Osteoblast (primary cell): Measurements from ENCODE around the gene POLR2A. TPM values are rescaled to one million over a fixed set of nuclear protein-coding genes. Genes with fewer than 3 reads are reported as not detected.

ENCODE experiments used
- DNase-seq: peaks from one replicate; pipeline ENCODE4 v3.0.0; 2011; ENCODE audit warnings: low spot score, mixed read lengths; ENCODE audit not compliant: insufficient read length; ENCODE audit errors: missing footprints
- H2AFZ ChIP-seq: 2 replicates; pipeline ENCODE4 v1.6.0; 2011; ENCODE audit warnings: mild to moderate bottlenecking, low read length
- H3K27ac ChIP-seq: 2 replicates; pipeline ENCODE4 v1.5.1; 2011; ENCODE audit warnings: mild to moderate bottlenecking, low read depth, low read length, moderate library complexity
- H3K27me3 ChIP-seq: 2 replicates; pipeline ENCODE4 v1.6.0; 2012; ENCODE audit warnings: mild to moderate bottlenecking, control low read depth, inconsistent platforms, low read length, moderate library complexity; ENCODE audit not compliant: insufficient read depth
- H3K36me3 ChIP-seq: 2 replicates; pipeline ENCODE4 v1.5.1; 2011; ENCODE audit warnings: mild to moderate bottlenecking, low read length, control low read depth, moderate library complexity; ENCODE audit not compliant: insufficient read depth
- H3K4me1 ChIP-seq: 2 replicates; pipeline ENCODE4 v1.5.1; 2011; ENCODE audit warnings: mild to moderate bottlenecking, low read length, control low read depth, moderate library complexity; ENCODE audit not compliant: insufficient read depth
- H3K4me2 ChIP-seq: 2 replicates; pipeline ENCODE4 v1.6.0; 2011; ENCODE audit warnings: mild to moderate bottlenecking, low read length; ENCODE audit not compliant: insufficient read depth
- H3K4me3 ChIP-seq: fragments of 200-600 bp; sonication (generic); 3 replicates; pipeline ENCODE4 v1.5.1; 2012; ENCODE audit warnings: mild to moderate bottlenecking, low read length, inconsistent platforms; ENCODE audit not compliant: insufficient read depth
- H3K79me2 ChIP-seq: 2 replicates; pipeline ENCODE4 v1.6.0; 2012; ENCODE audit warnings: mild to moderate bottlenecking, low read length, control low read depth, inconsistent platforms; ENCODE audit not compliant: insufficient read depth
- H3K9me3 ChIP-seq: 2 replicates; pipeline ENCODE4 v1.5.1; 2011; ENCODE audit warnings: low read depth, low read length, control low read depth
- H4K20me1 ChIP-seq: 2 replicates; pipeline ENCODE4 v1.6.0; 2012; ENCODE audit warnings: mild to moderate bottlenecking, low read length, control low read depth; ENCODE audit not compliant: insufficient read depth
- total RNA-seq: library from RNA; depleted of rRNA; stranded (reverse); fragments of >200 nt; gene quantifications from 2 replicates; pipeline ENCODE4 v1.2.3, GENCODE V29; 2012
- TF ChIP-seq, protein P1 (sequence below): IDR thresholded peaks from 2 replicates; pipeline ENCODE4 v1.5.1; 2011; ENCODE audit warnings: mild to moderate bottlenecking, low read depth, low read length, moderate library complexity; ENCODE audit errors: extremely low read depth

POLR2A gene
- total RNA-seq, 1 donor, result 95.9 TPM

DNA sequence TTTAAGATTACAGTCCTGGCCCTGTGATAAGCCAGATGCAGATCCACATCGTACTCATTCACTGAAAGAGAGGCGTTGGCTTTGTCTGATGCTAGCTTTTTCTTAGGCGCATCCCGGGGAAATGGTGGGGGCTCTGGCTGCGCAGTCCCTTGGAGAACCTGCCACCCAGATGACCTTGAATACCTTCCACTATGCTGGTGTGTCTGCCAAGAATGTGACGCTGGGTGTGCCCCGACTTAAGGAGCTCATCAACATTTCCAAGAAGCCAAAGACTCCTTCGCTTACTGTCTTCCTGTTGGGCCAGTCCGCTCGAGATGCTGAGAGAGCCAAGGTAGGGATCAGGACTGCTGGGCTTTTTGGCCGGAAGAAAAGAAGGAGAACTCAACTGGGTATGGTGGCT lies 24.0 kb downstream of the POLR2A start:
- H3K4me3 ChIP-seq, result no peak overlapping the region

DNA sequence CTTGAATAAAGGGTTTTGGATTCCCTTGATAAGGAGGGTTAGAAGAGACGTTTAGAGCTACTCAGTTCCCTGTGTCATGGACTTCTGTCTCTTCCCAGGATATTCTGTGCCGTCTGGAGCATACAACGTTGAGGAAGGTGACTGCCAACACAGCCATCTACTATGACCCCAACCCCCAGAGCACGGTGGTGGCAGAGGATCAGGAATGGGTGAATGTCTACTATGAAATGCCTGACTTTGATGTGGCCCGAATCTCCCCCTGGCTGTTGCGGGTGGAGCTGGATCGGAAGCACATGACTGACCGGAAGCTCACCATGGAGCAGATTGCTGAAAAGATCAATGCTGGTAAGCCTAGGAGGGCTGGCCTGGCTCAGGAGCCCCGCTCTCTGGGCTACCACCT lies 24.7 kb downstream of the POLR2A start:
- no peaks in the 10 kb centered on the region for H3K27me3 ChIP-seq
- H3K4me1 ChIP-seq, result no peaks in the 10 kb centered on the region
- H3K36me3 ChIP-seq, result peaks cover 94% of the 10 kb centered on the region
- H2AFZ ChIP-seq, result no peak overlapping the region
- H3K9me3 ChIP-seq, result no peaks in the 10 kb centered on the region
- peaks cover 3% of the 10 kb centered on the region for H3K79me2 ChIP-seq
- DNase-seq, result no peak
- TF ChIP-seq, protein P1, sequence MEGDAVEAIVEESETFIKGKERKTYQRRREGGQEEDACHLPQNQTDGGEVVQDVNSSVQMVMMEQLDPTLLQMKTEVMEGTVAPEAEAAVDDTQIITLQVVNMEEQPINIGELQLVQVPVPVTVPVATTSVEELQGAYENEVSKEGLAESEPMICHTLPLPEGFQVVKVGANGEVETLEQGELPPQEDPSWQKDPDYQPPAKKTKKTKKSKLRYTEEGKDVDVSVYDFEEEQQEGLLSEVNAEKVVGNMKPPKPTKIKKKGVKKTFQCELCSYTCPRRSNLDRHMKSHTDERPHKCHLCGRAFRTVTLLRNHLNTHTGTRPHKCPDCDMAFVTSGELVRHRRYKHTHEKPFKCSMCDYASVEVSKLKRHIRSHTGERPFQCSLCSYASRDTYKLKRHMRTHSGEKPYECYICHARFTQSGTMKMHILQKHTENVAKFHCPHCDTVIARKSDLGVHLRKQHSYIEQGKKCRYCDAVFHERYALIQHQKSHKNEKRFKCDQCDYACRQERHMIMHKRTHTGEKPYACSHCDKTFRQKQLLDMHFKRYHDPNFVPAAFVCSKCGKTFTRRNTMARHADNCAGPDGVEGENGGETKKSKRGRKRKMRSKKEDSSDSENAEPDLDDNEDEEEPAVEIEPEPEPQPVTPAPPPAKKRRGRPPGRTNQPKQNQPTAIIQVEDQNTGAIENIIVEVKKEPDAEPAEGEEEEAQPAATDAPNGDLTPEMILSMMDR, result no peak
- no peak overlapping the region for H3K4me3 ChIP-seq
- no peak overlapping the region for H3K27ac ChIP-seq
- H3K4me2 ChIP-seq, result no peak overlapping the region
- peaks cover 6% of the 10 kb centered on the region for H4K20me1 ChIP-seq

More for the DNA sequence above, 24.0 kb downstream of the POLR2A start:
- DNase-seq, result no peak
- no peak overlapping the region for H2AFZ ChIP-seq
- TF ChIP-seq, protein P1, result no peak
- peaks cover 8% of the 10 kb centered on the region for H4K20me1 ChIP-seq
- peaks cover 3% of the 10 kb centered on the region for H3K79me2 ChIP-seq
- H3K27me3 ChIP-seq, result no peaks in the 10 kb centered on the region
- H3K36me3 ChIP-seq, result peaks cover 94% of the 10 kb centered on the region
- H3K4me2 ChIP-seq, result no peak overlapping the region
- no peaks in the 10 kb centered on the region for H3K9me3 ChIP-seq
- H3K27ac ChIP-seq, result no peak overlapping the region
- H3K4me1 ChIP-seq, result no peaks in the 10 kb centered on the region

- Histone ChIP-seq H3K27ac (no peak overlapping the region), H3K4me3 (no peak overlapping the region), H3K9me3 (no peaks in the 10 kb centered on the region), H3K36me3 (peaks cover 94% of the 10 kb centered on the region), H2AFZ (no peak overlapping the region), H3K79me2 (peaks cover 3% of the 10 kb centered on the region), H3K4me1 (no peaks in the 10 kb centered on the region), H4K20me1 (peaks cover 6% of the 10 kb centered on the region), H3K4me2 (no peak overlapping the region), H3K27me3 (no peaks in the 10 kb centered on the region)
- no peak for DNase-seq
- TF ChIP-seq, protein P1, result no peak
Measured at GRCh38 chr17:7509937-7510336, 25.8 kb downstream of the POLR2A start.

- Histone ChIP-seq H3K4me2 (no peak overlapping the region), H3K4me1 (no peaks in the 10 kb centered on the region), H2AFZ (no peak overlapping the region), H4K20me1 (peaks cover 2% of the 10 kb centered on the region), H3K36me3 (peaks cover 88% of the 10 kb centered on the region), H3K79me2 (peaks cover 3% of the 10 kb centered on the region), H3K27me3 (no peaks in the 10 kb centered on the region), H3K4me3 (no peak overlapping the region), H3K9me3 (no peaks in the 10 kb centered on the region), H3K27ac (no peak overlapping the region)
- no peak for DNase-seq
- TF ChIP-seq, protein P1, result no peak
Measured at GRCh38 chr17:7511108-7511507, 26.9 kb downstream of the POLR2A start.
